Panc1 (cell line): ENCODE data around the gene SGPP1.

Source experiments
- POLR2AphosphoS5 ChIP-seq: IDR thresholded peaks from 2 replicates; pipeline ENCODE4 v1.6.1; 2012; ENCODE audit warnings: mild to moderate bottlenecking, low read depth, low read length, moderate library complexity
- TCF7L2 ChIP-seq: IDR thresholded peaks from 2 replicates; pipeline ENCODE4 v1.6.1; 2011; ENCODE audit warnings: mild to moderate bottlenecking, low read depth, low read length, inconsistent platforms
- TF ChIP-seq, protein P1 (sequence below): fragments of 450-650 bp; IDR thresholded peaks from 2 replicates; pipeline ENCODE4 v1.5.1; 2017; ENCODE audit warnings: mild to moderate bottlenecking

DNA sequence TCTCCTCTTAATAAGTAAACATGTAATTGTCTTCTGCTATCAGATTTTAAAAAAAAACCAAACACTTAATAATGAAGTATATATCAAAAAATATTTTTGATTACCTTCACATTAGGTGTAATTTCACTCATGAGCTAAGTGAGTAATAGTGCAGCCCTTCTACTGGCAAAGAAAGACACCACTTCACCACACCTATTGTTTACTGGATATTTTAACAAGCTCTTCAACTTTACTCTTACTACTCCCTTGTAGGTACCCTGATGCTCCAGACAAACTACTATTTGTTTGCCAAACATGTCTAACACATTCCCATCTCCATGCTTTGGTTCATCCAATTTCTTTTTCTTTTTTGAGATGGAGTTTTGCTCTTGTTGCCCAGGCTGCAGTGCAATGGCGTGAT, 49.3 kb downstream of the SGPP1 start:
- TF ChIP-seq, protein P1, sequence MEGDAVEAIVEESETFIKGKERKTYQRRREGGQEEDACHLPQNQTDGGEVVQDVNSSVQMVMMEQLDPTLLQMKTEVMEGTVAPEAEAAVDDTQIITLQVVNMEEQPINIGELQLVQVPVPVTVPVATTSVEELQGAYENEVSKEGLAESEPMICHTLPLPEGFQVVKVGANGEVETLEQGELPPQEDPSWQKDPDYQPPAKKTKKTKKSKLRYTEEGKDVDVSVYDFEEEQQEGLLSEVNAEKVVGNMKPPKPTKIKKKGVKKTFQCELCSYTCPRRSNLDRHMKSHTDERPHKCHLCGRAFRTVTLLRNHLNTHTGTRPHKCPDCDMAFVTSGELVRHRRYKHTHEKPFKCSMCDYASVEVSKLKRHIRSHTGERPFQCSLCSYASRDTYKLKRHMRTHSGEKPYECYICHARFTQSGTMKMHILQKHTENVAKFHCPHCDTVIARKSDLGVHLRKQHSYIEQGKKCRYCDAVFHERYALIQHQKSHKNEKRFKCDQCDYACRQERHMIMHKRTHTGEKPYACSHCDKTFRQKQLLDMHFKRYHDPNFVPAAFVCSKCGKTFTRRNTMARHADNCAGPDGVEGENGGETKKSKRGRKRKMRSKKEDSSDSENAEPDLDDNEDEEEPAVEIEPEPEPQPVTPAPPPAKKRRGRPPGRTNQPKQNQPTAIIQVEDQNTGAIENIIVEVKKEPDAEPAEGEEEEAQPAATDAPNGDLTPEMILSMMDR, result no peak
- TF ChIP-seq POLR2AphosphoS5, result no peak
- TF ChIP-seq TCF7L2, result no peak
